GM23338 (cell line): ENCODE data around the gene ZFP42. TPM values are rescaled to one million over a fixed set of nuclear protein-coding genes. Genes with fewer than 3 reads are reported as not detected.

Source experiments
- ATAC-seq: fragments of 200-7000 bp; cut with Tn5 transposase; 3 replicates; pipeline ENCODE4 v1.9.1; 2020
- DNase-seq: peaks from one replicate; pipeline ENCODE4 v3.0.0-alpha.2; 2015; ENCODE audit warnings: low spot score
- H2AFZ ChIP-seq: fragments of 200-600 bp; sonication (generic); 2 replicates; pipeline ENCODE4 v1.8.0; 2016; ENCODE audit warnings: antibody characterized with exemption, mild to moderate bottlenecking, moderate library complexity
- H3F3A ChIP-seq: fragments of 200-600 bp; sonication (generic); replicated peaks from 2 replicates; pipeline ENCODE4 v1.8.0; 2017; ENCODE audit warnings: antibody characterized with exemption, mixed run types, low read depth
- H3K27ac ChIP-seq: fragments of 200-600 bp; sonication (generic); 2 replicates; pipeline ENCODE4 v1.6.1; 2016; ENCODE audit warnings: low read depth
- H3K27me3 ChIP-seq: fragments of 200-600 bp; sonication (generic); 2 replicates; pipeline ENCODE4 v1.8.0; 2016; ENCODE audit warnings: mild to moderate bottlenecking, mixed run types, moderate library complexity; ENCODE audit not compliant: insufficient read depth
- H3K36me3 ChIP-seq: fragments of 200-600 bp; sonication (generic); 2 replicates; pipeline ENCODE4 v1.8.0; 2016; ENCODE audit warnings: mild to moderate bottlenecking; ENCODE audit not compliant: insufficient read depth
- H3K4me1 ChIP-seq: fragments of 200-600 bp; sonication (generic); 2 replicates; pipeline ENCODE4 v1.8.0; 2016; ENCODE audit warnings: mild to moderate bottlenecking, moderate library complexity; ENCODE audit not compliant: insufficient read depth
- H3K4me2 ChIP-seq: fragments of 200-600 bp; sonication (generic); 2 replicates; pipeline ENCODE4 v1.7.1; 2017; ENCODE audit warnings: mixed run types
- H3K4me3 ChIP-seq: fragments of 200-600 bp; sonication (generic); 2 replicates; pipeline ENCODE4 v1.6.1; 2016; ENCODE audit warnings: mixed run types
- H3K79me2 ChIP-seq: fragments of 200-600 bp; sonication (generic); replicated peaks from 2 replicates; pipeline ENCODE4 v1.8.0; 2017; ENCODE audit warnings: mild to moderate bottlenecking; ENCODE audit not compliant: insufficient read depth
- H3K9me2 ChIP-seq: fragments of 200-600 bp; sonication (generic); 2 replicates; pipeline ENCODE4 v1.8.0; 2017; ENCODE audit not compliant: insufficient read depth
- H4K20me1 ChIP-seq: fragments of 200-600 bp; sonication (generic); replicated peaks from 2 replicates; pipeline ENCODE4 v1.8.0; 2017; ENCODE audit warnings: mild to moderate bottlenecking; ENCODE audit not compliant: insufficient read depth
- H3K27ac Mint-ChIP-seq: 2 replicates; pipeline ENCODE4 v1.8.0; 2020; ENCODE audit warnings: inconsistent platforms, mild to moderate bottlenecking, moderate library complexity, mixed read lengths
- H3K27me3 Mint-ChIP-seq: 3 replicates; pipeline ENCODE4 v1.8.0; 2022; ENCODE audit warnings: low read depth, mild to moderate bottlenecking, moderate library complexity, mixed read lengths, inconsistent platforms; ENCODE audit not compliant: insufficient read depth, poor library complexity
- H3K36me3 Mint-ChIP-seq: 3 replicates; pipeline ENCODE4 v1.8.0; 2021; ENCODE audit warnings: low read depth, mild to moderate bottlenecking, inconsistent platforms, moderate library complexity, mixed read lengths
- H3K4me1 Mint-ChIP-seq: 3 replicates; pipeline ENCODE4 v1.8.0; 2020; ENCODE audit warnings: mild to moderate bottlenecking, inconsistent platforms, mixed read lengths
- H3K4me3 Mint-ChIP-seq: 3 replicates; pipeline ENCODE4 v1.8.0; 2021; ENCODE audit warnings: moderate library complexity, mild to moderate bottlenecking, inconsistent platforms, mixed read lengths
- H3K9me3 Mint-ChIP-seq: 3 replicates; pipeline ENCODE4 v1.8.0; 2020; ENCODE audit warnings: moderate library complexity, mild to moderate bottlenecking, inconsistent platforms, mixed read lengths
- CREB1 ChIP-seq: fragments of 250-450 bp; sonication (Bioruptor Pico); IDR thresholded peaks from 2 replicates; pipeline ENCODE4 v1.5.0; 2020; ENCODE audit warnings: low read depth, mild to moderate bottlenecking, moderate library complexity
- CTCF ChIP-seq, 2 experiments: fragments of 200-600 bp in 1 of 2; sonication (generic) in 1 of 2; conservative IDR thresholded peaks; 2 replicates each; pipeline versions ENCODE4 v1.5.1 to v1.6.1; 2016 to 2017; ENCODE audit warnings: antibody characterized with exemption in 2 of 2, low read depth in 2 of 2, mild to moderate bottlenecking in 2 of 2, moderate library complexity in 1 of 2
- EZH2phosphoT487 ChIP-seq: fragments of 200-600 bp; sonication (generic); IDR thresholded peaks from one replicate; pipeline ENCODE4 v1.8.1; 2018; ENCODE audit warnings: antibody characterized with exemption; ENCODE audit not compliant: unreplicated experiment
- JUNB ChIP-seq: IDR thresholded peaks from one replicate; pipeline ENCODE4 v1.6.1; 2016; ENCODE audit warnings: antibody characterized with exemption; ENCODE audit not compliant: unreplicated experiment
- POLR2AphosphoS5 ChIP-seq: IDR thresholded peaks from 2 replicates; pipeline ENCODE4 v1.6.1; 2016; ENCODE audit warnings: antibody characterized with exemption, low read depth
- STAT1 ChIP-seq: IDR thresholded peaks from one replicate; pipeline ENCODE4 v1.6.1; 2016; ENCODE audit warnings: antibody characterized with exemption; ENCODE audit not compliant: unreplicated experiment
- polyA plus RNA-seq: library from polyadenylated mRNA; unstranded; fragments of >200 nt; fragmentation: Nextera tagmentation; extraction: Ambion mirVana; gene quantifications from 2 replicates; pipeline ENCODE4 v1.2.1, GENCODE V29; 2016
- total RNA-seq: library from RNA; depleted of rRNA; stranded (reverse); fragments of >200 nt; shearing (Covaris generic); gene quantifications from 2 replicates; pipeline ENCODE4 v1.2.3, GENCODE V29; 2014
- TF ChIP-seq, protein P1 (sequence below): fragments of 250-450 bp; sonication (Bioruptor Pico); IDR thresholded peaks from 2 replicates; pipeline ENCODE4 v1.5.0; 2020; ENCODE audit warnings: mild to moderate bottlenecking, moderate library complexity

The ZFP42 gene
- total and polyA plus RNA-seq, 2 experiments from 2014 or later = 70.0 to 111 TPM

DNA sequence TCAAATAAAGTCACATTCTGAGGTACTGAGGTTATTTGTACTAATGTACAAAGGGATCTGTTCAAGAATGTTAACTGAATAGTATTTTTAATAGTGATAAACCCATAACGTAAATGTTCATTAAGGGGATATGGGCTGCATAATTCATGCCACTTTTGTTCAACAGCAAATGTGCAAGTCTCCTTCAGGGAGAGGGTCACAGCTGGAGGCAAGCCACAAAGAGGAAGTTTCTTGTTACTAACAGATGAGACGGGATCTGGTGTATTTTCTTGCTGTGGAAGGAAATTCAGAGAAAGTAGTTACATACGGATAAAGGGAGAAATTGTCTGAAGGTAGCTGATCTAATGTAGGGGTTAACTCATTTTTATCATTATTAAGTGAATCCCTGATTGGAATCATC, 10.0 kb downstream of the ZFP42 start:
- no peak overlapping the region for H3K4me3 ChIP-seq
- H3K36me3 Mint-ChIP-seq = peaks cover 62% of the 10 kb centered on the region

More for the DNA sequence above, 10.0 kb downstream of the ZFP42 start:
- H3K27ac ChIP-seq = peak overlapping the region; percentile 51; the same call in 1 of the 2 replicates
- H3K27ac Mint-ChIP-seq = peak overlapping the region; percentile 43; the same call in 1 of the 2 replicates
- H2AFZ ChIP-seq = no peak overlapping the region
- TF ChIP-seq EZH2phosphoT487 = no peak
- peak; percentile 6; the same call in 1 of the 2 replicates for TF ChIP-seq POLR2AphosphoS5
- no peak for TF ChIP-seq CREB1 (CRISPR knock-in tag)
- no peak for TF ChIP-seq STAT1
- TF ChIP-seq, protein P1, sequence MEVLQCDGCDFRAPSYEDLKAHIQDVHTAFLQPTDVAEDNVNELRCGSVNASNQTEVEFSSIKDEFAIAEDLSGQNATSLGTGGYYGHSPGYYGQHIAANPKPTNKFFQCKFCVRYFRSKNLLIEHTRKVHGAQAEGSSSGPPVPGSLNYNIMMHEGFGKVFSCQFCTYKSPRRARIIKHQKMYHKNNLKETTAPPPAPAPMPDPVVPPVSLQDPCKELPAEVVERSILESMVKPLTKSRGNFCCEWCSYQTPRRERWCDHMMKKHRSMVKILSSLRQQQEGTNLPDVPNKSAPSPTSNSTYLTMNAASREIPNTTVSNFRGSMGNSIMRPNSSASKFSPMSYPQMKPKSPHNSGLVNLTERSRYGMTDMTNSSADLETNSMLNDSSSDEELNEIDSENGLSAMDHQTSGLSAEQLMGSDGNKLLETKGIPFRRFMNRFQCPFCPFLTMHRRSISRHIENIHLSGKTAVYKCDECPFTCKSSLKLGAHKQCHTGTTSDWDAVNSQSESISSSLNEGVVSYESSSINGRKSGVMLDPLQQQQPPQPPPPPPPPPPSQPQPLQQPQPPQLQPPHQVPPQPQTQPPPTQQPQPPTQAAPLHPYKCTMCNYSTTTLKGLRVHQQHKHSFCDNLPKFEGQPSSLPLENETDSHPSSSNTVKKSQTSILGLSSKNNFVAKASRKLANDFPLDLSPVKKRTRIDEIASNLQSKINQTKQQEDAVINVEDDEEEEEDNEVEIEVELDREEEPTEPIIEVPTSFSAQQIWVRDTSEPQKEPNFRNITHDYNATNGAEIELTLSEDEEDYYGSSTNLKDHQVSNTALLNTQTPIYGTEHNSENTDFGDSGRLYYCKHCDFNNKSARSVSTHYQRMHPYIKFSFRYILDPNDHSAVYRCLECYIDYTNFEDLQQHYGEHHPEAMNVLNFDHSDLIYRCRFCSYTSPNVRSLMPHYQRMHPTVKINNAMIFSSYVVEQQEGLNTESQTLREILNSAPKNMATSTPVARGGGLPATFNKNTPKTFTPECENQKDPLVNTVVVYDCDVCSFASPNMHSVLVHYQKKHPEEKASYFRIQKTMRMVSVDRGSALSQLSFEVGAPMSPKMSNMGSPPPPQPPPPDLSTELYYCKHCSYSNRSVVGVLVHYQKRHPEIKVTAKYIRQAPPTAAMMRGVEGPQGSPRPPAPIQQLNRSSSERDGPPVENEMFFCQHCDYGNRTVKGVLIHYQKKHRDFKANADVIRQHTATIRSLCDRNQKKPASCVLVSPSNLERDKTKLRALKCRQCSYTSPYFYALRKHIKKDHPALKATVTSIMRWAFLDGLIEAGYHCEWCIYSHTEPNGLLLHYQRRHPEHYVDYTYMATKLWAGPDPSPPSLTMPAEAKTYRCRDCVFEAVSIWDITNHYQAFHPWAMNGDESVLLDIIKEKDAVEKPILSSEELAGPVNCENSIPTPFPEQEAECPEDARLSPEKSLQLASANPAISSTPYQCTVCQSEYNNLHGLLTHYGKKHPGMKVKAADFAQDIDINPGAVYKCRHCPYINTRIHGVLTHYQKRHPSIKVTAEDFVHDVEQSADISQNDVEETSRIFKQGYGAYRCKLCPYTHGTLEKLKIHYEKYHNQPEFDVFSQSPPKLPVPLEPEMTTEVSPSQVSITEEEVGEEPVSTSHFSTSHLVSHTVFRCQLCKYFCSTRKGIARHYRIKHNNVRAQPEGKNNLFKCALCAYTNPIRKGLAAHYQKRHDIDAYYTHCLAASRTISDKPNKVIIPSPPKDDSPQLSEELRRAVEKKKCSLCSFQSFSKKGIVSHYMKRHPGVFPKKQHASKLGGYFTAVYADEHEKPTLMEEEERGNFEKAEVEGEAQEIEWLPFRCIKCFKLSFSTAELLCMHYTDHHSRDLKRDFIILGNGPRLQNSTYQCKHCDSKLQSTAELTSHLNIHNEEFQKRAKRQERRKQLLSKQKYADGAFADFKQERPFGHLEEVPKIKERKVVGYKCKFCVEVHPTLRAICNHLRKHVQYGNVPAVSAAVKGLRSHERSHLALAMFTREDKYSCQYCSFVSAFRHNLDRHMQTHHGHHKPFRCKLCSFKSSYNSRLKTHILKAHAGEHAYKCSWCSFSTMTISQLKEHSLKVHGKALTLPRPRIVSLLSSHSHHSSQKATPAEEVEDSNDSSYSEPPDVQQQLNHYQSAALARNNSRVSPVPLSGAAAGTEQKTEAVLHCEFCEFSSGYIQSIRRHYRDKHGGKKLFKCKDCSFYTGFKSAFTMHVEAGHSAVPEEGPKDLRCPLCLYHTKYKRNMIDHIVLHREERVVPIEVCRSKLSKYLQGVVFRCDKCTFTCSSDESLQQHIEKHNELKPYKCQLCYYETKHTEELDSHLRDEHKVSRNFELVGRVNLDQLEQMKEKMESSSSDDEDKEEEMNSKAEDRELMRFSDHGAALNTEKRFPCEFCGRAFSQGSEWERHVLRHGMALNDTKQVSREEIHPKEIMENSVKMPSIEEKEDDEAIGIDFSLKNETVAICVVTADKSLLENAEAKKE (CRISPR knock-in tag) = no peak
- no peak for TF ChIP-seq JUNB
- no peak for TF ChIP-seq CTCF (conservative IDR thresholded peaks at IDR 0.05; ENCODE audit: low read depth in 2 of 2)
- H3K4me3 Mint-ChIP-seq = no peak overlapping the region
- H3K27me3 Mint-ChIP-seq = no peaks in the 10 kb centered on the region
- peaks cover 14% of the 10 kb centered on the region for H3K4me1 ChIP-seq
- no peaks in the 10 kb centered on the region for H3K27me3 ChIP-seq
- no peak for DNase-seq
- peaks cover 53% of the 10 kb centered on the region for H3K79me2 ChIP-seq
- no peak overlapping the region for H3K4me2 ChIP-seq
- no peaks in the 10 kb centered on the region for H3K9me2 ChIP-seq
- peaks cover 24% of the 10 kb centered on the region for H3K4me1 Mint-ChIP-seq
- peaks cover 18% of the 10 kb centered on the region; the same call in 1 of the 2 replicates for H3F3A ChIP-seq
- peaks cover 33% of the 10 kb centered on the region for H3K36me3 ChIP-seq
- H4K20me1 ChIP-seq = peaks cover 17% of the 10 kb centered on the region; the same call in 1 of the 2 replicates
- no peaks in the 10 kb centered on the region for H3K9me3 Mint-ChIP-seq
- ATAC-seq = no peak
